Stimulated activated CD4-positive, alpha-beta T cell treated with anti-CD3 and anti-CD28 coated beads, Interleukin-15, amount 100 ng/mL, for 1 hour (primary cell): Measurements from ENCODE around the gene CAMK1.

ENCODE experiments used
- DNase-seq, 2 donors: peaks; one replicate each; pipeline ENCODE4 v3.0.0-alpha.2; 2020; ENCODE audit warnings: low read depth in 1 of 2, low spot score in 1 of 2

CAMK1 gene

GRCh38 chr3:9743548-9743947 lies 26.2 kb downstream of the CAMK1 start:
- DNase-seq = no peak

DNA sequence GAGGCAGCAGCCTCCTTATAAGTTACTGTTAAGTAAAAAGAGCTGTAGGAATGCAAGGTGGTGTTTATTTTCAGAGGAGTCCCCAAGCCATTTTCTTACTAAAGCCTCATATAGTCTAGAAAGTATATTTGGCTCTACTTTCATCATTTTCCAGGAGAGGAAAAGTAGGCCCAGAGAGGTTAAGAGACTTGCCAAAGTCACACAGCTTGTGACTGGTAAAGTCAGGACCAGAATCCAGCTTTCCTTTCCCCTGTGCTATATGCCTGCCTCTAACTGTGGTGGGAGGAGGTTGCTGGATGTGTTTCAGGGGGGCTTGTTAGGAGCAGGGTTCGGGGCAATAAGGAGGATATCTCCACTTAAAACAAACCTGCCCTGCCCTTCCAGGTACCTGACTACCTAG lies 27.2 kb downstream of the CAMK1 start:
- no peak for DNase-seq

DNA sequence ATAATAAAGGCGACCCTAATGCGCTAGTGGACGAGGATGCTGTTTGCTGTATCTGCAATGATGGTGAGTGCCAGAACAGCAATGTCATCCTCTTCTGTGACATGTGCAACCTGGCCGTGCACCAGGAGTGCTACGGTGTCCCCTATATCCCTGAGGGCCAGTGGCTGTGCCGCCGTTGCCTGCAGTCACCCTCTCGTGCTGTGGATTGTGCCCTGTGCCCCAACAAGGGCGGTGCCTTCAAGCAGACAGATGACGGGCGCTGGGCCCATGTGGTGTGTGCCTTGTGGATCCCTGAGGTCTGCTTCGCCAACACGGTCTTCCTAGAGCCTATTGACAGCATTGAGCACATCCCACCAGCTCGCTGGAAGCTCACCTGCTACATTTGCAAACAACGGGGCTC lies 30.6 kb downstream of the CAMK1 start:
- no peak for DNase-seq

DNA sequence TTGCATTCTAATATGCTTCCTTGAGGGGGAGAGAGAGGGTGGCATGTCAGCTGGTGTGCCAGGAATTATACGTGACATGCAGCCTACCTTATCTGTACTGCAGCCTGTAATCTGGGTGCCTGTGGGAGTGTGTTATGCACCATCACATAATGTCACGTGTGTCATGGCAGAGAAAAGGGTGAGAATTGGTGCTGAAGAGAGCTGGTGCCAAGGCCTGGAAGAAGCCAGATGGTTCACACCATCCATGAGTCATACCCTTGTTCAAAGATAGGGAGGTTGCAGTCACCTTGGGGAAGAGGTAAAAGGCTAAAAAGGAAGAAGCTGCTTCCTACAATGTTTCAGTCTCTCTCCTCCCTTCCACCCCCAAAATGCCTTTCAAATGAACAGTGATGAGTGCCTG lies 32.9 kb downstream of the CAMK1 start:
- no peak for DNase-seq

DNA sequence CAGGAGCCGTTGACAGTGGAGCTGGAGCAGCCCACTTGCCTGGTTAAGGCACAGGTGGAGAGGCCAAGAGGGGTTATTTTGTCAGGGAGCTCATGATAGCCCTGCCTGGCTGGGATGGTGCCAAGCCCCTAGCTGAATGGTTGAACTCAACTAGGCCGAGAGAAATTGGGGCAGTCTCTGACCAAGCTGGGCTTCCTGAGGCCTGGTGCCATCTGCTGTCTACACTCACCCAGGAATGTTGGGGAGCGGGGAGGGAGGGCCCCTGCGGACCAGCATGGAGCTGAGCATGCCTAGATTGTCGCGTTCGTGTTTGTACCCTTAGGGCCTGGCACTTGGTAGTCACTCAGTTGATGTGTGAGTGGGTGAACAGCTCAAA lies 37.0 kb downstream of the CAMK1 start:
- DNase-seq = no peak

DNA sequence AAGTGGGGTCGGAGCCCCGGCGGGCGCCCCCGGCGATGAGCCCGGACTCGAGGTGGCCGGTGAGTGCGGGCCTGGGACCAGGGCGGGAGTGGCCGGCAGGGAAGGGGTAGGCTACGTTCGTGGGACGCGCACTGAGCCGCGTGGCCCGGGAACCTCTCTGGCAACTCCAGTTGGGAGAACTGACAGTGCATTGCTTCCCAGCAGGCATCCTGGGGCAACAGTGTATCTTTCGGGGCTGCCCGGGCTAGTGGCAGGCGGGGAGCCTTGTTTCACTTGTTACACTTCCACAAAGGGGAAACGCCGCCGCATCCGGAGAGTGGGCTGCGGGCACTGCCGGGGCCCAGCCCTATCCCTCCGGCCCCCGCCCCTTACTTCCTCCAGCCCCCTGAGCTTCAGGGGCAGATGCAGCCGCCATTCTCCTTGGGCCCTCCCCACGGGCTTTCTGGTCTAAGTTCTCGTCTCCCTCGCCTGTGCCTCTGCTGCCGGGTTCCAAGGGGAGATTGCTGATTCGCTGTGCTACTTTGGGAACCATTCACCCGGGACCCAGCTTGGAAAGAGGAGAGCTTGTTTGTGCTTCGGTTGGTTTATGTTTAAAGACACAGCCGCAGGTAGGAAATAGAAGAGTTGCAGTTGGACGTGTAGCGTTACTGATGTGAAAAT lies 37.5 kb downstream of the CAMK1 start:
- peak in 1 of 2 donors; percentile 11 for DNase-seq

DNA sequence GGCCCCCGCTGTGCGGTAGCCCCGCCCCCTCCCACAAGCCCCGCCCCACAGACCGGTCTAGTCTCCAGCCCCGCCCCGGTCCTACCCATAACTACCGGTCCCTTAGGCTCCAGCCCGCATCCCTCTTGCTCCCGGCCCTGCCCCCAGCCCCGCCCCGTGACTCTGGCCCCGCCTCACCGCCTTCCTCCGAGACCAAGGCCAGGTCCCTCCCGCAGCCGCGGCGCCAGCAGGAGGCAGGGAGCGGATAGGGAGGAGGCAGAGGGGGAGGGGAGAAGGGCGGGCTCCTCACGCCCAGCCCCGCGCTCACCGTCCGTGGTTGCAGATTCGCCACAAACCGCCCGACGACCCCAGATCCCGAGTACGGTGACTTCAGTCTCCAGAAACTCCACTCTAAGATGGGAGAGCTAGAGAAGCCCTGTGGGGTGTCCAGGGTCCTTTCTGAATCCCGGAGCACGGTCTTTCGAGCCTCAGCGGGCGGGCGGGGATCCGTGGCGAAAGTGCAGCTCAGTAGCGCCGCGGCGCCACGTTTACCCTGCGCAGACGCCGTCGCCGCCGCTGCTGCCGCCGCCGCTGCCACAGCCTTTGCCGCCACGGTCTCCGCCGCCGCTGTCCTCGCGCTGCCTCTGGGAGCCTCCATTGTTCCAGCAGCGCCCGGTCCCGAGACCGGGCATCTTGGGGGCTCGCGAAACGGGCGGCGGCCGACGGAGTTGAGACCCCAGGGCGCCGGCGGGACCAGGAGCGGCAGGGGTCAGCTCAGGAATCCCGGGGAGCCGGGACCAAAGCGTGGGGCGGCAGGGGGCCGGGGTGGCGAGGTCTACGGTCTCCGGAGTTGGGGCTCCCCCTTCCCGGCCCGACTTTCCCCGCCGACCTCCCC lies 38.3 kb downstream of the CAMK1 start, which contains the start of gene BRPF1:
TSS of gene BRPF1 (plus strand) at position 530 of the 874 bp plus-strand sequence. CDS start 2,406 bp downstream, outside the sequence.
- peak; percentile 99 to 100 for DNase-seq

DNA sequence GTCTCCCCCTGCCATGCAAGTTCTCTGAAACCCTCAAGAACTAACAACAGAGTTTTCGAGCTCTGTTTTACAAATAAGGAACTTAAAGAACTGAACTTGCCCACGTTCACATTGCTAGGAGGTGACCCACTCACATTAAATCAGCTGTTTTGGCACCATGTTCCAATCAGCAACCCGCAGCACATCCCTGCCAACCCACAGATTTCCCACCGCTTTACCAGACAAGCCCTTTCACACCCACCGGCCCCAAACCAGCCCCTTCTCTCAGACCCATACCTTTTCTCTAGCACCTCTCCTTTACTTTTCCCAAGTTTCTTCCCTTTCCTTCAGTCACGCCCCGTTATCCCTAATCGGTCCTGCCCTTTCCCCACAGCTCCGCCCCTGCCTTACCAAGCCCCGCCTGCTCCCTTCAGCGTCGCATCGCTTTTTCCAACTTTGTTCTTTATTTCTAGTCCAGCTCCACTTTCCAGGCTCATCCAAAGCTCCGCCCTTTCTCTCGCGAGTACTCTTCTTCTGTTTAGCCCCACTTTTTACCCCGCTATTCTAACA lies 39.0 kb downstream of the CAMK1 start:
- no peak for DNase-seq

GRCh38 chr3:9729419-9729818 lies 40.3 kb downstream of the CAMK1 start:
- DNase-seq = no peak

GRCh38 chr3:9727743-9728142 lies 42.0 kb downstream of the CAMK1 start:
- DNase-seq = no peak

- peak; percentile 16 to 30 for DNase-seq
These were observed 42.6 kb downstream of the CAMK1 start for GRCh38 chr3:9727041-9727595.

GRCh38 chr3:9725775-9726515 lies 43.8 kb downstream of the CAMK1 start:
- no peak for DNase-seq

DNA sequence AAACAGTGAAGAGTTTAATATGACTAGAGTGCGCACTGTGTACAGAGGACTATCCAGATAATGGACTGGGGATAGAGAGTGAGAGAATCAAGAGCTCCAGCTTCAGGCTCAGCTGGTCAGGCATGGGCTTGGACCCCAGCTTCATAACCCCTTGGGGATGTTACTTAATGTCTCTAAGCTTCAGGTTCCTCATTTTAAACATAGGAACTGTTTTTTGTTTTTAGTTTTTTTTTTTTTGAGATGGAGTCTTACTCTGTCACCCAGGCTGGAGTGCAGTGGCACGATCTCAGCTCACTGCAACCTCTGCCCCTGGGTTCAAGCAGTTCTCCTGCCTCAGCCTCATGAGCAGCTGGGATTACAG lies 48.1 kb downstream of the CAMK1 start:
- DNase-seq = no peak

DNA sequence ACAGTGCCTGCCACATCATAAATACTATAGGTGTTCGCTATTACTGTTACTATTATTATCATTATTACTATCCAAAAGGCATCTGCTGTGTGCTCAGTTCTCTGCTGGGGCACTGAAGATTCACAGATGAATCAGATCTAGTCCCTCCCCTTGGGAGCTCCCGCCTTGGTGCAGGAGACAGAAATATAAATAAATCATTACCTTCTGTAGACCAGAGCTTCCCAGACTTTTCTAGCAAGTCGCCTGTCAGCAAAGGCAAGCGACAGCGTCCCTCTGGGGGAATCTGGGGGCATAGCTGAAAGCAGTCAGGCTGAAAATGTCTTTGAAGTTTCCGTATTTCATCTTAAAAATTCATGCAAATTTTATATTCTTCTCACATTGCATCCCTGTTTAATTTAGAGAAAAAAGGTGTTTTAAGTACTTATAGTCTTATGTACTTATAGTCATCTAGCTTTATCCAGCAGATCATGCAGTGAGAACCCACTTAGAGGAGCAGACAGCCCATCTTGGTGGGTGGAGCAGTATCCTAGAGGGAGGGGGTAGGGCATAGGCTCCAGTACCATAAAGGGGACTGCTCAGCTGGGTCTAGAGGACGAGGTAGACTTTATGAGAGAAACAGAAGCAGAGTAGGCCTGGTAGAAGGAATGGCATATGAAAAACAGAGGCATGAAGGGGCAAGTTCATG lies 48.6 kb downstream of the CAMK1 start:
- no peak for DNase-seq

DNA sequence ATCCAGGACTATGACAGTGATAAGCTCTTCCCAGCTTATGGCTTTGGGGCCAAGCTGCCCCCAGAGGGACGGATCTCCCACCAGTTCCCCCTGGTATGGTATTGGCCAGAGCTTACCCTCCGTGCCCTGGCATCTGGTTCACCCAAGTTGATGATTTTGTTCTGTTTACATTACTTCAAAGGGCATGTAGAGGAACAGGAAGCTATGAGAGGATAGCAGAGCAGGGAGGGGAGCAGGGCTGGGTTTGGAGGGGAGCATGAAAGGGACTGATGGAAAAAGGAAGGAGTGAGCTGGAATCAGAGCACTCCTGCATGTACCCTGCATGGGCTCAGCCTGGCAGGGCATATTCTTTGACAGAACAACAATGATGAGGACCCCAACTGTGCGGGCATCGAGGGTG lies 51.6 kb downstream of the CAMK1 start:
- no peak for DNase-seq

- DNase-seq = no peak
These were observed 52.2 kb downstream of the CAMK1 start for GRCh38 chr3:9717563-9717962.

DNA sequence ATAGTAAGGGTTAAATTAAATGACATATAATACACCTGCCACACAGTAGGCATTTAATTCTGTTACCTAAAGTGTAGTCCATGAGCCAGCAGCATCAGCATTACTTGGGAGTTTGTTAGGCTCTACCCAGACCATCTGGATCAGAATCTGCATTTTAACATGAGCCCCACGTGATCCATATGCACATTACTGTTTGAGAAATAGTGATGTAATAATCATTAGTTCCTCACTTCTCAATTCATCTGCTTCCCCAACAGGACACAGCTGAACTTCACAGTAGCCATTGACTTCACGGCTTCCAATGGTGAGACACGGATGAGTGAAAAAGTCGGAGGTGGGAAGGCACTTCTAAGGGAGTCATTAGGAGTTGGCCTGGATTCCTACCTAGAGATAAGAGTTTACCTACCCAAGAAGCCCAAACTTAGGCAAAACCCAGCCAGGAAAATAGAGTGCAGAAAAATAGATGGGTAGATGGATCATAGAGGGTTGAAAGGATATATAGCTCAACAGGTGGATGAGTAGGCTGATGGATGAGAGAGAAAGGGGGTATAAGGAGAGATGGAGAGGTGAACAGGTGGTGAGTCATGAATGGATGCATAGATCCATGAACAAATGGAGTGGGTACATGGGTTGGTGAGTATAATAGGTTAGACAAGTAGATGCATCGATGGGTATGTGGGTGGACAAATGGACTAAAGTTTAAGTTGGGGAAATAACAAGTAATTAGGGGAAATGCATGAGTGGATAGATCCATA lies 52.8 kb downstream of the CAMK1 start:
- DNase-seq = no peak

- DNase-seq = no peak
These were observed 53.8 kb downstream of the CAMK1 start for GRCh38 chr3:9715764-9716437.

- DNase-seq = no peak
These were observed 54.6 kb downstream of the CAMK1 start for GRCh38 chr3:9715136-9715535.
